ENCODE results near the gene TECTB.

Gene TECTB

DNA sequence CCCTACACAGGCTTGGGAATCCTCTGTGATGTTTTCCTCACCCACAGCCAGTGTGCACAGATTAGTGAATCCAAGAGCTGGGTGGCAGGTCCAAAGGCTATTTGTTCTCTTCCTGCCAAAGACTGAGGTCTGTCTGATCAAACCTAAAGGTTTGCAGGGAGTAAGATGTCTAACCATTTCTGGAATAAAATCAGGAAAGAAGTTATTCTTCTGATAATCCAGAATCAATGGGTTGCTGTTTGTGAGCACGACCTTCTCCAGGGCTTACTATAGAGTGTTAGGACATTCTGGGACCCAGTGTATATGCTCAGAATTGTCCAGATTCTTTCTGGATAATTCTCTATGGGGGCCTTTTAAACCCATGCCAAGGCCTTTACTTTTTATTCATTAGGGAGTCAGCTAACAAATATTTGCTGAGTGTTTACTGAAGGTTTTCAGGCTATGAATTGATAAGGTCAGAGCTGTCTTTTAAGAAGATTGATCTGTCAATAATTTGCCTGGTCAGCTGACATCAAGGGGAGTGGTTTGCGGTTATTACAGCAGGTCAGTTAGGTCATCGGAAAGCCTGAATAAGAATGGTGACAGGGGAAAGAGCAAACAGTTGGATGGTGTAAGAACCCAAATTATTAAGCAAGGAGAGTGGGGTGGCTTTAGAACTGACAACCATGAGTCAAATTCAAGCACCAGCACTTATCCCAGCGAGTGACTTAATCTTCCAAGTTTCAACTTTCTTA, 7.5 kb upstream of the TECTB start:
- DNase-seq = no peak

DNA sequence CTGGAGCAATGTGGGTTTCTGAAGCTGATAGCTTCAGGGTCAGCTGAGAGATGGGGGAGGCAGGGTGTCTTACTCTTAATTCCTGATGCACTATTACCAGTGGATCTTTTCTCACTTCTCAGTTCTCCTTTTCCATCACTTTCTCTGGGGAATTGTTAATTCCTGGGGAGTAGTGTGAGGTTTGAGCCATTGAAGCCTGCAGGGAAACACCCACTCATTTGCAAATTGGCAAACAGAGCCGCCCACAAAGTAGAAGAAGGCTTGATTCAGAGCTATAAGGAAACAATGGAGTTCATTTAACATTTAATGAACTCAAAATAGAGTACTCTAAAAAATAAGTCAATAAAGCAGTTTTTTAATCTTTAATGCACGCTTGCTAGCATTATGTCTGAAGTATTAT, 4.3 kb upstream of the TECTB start:
- no peak for DNase-seq

GRCh38 chr10:112279433-112279832, 3.8 kb upstream of the TECTB start:
- DNase-seq = no peak

GRCh38 chr10:112280205-112280921, 2.8 kb upstream of the TECTB start:
- DNase-seq = no peak

- DNase-seq = no peak
These were observed 1.1 kb upstream of the TECTB start for GRCh38 chr10:112282086-112282485.

DNA sequence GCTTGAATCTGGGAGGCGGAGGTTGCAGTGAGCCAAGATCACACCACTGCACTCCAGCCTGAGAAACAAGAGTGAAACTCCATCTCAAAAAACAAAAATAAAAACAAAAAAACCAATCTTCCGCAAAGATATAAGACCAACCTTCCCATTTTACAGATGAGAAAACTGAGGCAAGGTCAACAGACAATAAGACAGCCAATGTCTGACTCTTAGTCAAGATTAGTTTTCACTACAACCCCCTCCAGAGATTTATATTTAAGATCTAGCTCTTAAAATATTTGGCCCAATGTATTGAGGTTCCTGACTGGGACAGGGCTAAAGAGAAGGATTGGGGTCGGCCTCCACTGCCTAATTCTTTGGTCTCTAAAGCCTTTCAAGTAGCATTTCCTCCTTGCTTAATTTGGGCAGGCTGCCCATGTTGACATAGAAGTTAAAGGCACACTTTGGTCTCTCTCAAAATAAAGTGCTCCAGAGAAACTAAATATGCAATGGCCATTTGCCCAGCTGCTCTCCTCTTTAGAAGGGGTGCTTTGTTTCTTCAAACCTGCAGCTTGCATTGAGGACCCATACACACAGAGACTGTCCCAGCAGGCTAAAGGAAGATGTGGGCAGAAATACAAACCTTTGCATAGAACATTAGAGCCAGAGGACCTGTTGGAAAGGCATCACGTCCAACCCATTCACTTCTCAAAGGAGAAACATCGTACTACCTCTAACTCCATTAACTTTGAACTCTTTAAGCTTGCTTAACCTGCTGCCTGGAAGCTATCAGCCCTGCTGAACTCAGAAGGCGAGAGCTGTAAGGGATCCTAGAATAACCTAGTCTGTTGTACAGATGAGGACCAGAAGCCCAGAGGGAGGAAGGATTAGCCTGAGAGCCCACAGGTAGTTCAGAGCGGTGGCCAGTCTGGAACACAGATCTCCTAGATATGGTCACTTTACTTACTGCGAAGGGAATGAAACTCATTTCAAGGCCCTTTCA, 3.9 kb downstream of the TECTB start:
- DNase-seq = no peak

DNA sequence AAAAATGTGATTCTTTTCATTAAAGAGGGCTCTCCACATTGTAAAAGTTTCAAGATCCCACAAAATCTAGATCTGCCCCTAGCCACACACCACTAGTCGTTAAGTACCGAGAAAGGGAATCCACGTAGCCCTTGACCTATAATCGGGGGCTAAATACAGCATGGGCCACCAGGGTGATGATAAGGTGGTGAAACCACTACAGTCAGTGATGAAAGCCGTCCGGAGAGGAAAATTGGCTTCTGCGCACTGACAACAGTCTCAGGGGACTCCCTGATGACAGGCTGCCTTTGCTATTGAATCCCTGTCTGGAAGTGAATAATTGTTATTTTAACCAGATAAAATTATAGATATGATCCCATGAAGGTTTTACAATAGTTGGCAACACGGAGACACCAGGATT, 4.6 kb downstream of the TECTB start:
- DNase-seq = no peak

- no peak for DNase-seq
These were observed 5.3 kb downstream of the TECTB start for GRCh38 chr10:112288486-112288885.

DNA sequence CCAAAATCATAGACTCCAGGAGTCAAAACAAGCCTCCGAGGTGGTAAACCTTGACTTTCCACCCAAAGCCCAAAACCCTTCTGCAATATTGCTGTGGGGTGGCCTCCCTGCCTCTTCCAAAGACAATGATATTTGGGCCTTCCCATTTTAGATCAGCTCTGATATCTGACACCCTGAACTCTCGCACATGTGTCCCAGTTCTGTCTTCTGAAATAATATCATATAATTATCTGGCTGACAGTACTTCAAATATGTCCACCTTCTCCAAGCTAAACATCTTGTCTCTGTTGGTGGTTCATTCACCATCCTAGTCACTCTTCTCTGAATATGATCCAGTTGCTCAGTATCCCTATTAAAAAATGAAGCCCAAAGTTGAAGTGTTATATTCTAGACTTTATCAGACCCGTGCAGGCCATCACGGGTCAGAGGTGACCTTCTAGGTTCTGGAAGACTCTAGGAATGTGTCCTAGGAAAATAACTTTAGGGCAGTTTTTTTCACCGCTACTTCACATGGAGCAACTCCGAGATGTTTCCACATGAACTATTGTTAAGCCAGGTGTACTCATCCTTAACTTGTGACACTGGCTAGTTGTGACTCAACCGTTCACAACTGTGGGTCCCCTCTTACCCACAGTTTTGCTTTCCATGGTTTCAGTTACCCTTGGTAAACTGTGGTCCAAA, 6.3 kb downstream of the TECTB start:
- no peak for DNase-seq

DNA sequence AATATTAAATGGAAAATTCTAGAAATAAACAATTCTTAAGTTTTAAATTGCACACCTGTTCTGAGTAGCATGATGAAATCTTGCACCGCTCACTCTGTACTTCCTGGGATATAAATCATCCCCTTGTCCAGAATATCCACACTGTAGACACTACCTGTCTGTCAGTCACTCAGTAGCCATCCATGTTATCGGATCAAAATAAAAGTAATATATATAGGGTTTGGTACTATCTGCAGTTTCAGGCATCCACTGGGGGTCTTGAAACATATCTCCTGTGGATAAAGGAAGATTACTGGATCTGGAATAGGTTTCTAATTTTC, 6.8 kb downstream of the TECTB start:
- no peak for DNase-seq

DNA sequence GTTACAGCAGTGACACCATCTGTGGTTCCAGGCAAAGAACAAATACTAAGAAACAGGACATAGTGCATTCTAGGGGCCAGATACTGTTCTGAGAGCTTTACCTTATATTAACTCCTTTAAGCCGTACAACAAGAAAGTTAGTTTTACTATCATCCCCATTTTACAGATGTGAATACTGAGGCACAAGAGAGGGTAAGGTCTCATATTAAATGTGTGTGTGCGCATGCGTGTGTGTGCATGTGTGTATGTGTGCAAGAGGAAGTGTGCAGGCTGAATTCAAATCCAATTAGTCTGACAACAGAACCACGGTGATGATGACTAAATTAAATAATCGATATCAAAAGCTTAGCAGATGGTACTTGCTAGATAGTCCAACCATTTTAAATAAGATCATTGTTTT, 11.0 kb downstream of the TECTB start:
- no peak for DNase-seq

DNA sequence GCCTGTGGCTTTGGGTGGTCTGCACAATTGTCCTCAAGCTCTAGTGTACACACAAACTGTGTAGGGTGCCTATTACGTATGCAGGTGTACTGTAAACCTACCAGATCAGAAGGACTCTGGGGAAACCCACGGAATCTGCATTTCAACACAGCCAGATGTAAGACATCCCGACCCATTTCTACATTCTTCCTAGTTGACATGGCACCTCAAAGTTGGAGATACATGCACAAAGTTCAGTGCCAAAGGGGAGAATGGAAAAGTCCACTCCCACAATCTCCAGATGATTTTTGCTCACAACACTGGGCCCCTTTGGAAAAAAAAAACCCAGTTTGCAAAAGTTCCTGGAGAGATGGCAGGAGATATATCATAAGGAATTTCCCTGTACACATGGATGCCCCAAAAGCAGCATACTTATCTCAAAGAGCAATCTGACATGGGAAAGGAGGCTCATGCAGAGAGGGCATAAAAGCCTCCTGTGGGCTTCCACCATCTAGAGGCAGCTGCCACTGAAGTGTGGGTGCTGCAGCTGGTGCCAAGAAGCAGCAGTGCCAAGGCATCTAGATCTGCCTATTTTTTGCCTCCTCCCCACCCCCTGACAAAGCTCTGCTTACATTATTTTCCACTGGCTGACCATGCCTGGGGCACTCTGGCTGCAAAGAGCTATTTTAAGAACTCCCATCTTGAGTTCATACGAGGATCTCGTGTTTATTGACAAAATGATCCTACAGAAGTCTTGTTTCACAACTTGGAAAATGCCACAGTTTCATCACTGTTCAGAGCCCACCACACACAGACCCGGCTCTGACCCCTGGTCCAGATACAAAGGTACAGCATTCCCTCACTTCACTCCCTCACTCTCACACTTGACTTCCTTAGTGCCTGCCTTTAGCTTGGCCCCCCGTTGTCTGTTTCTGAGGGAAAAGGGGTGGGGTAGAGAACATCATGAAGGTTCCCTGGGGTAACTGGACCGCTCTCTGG, 12.9 kb downstream of the TECTB start:
- no peak for DNase-seq

GRCh38 chr10:112296908-112297331, 13.7 kb downstream of the TECTB start:
- no peak for DNase-seq

DNA sequence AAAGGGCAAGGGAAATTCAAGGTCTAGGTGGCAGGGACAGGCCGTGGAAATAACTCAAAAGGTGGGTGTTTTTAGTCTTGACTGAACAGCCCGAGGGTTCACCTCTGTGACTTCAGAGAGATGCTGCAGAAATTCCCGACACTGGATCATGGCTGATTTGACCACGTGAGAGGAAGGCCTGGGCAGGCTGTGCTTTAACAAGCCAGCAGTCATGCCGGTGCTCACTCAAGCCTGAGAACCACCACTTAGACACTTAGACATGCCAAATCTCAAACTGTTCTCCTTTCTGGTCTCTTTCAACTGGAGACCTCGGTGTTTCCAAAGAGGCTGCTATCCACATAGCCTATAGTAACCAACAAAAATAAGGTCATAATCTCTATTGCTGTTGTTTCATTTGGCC, 15.4 kb downstream of the TECTB start:
- no peak for DNase-seq

- no peak for DNase-seq
These were observed 16.3 kb downstream of the TECTB start for GRCh38 chr10:112299456-112299855.

GRCh38 chr10:112302335-112302734, 19.1 kb downstream of the TECTB start:
- DNase-seq = no peak

DNA sequence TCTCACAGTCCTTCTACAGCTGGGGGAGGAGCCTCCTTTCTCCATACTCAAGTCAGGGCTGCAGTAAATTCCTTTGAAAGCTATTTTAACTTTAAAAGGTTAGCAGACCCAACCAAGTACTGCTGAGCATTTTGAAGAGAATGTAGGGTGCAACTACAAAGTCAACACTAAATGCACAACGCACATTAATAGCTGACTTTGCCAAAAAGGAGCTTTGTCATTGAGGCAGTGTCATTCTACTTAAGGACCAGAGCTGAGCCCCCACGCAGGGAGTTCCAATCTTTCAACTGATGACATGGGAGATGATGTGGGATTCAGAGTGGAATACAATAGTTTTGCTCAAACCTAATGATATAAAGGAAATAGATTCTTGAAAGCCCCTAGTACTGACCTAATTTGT, 20.3 kb downstream of the TECTB start:
- no peak for DNase-seq

DNA sequence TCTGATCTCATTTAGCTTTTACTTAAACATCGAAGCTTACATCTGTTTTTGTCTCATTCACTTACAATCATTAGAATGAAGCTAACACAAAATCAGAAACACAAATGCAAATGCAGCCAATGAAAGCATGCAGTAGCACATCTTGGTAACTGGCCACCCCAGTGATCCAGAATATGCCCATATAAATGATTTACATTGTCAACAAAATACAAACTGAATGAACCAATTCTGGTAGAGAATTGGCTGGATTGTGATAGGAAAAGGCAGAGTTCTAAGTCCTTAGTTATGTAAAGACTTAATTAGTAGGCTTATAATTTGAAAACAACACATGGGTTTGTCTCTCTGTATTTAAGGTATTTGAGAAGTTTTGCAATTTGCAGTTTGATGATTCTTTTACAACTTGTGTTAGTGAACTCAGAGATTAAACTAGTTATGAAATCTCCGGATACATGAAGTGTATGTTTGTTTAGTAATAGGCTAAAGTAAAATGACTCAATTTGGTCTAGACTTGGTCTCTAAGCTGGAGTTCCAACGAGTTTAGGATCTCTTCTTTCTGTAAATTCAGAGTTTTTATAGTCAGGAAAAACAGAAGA, 21.2 kb downstream of the TECTB start:
- DNase-seq = no peak

DNA sequence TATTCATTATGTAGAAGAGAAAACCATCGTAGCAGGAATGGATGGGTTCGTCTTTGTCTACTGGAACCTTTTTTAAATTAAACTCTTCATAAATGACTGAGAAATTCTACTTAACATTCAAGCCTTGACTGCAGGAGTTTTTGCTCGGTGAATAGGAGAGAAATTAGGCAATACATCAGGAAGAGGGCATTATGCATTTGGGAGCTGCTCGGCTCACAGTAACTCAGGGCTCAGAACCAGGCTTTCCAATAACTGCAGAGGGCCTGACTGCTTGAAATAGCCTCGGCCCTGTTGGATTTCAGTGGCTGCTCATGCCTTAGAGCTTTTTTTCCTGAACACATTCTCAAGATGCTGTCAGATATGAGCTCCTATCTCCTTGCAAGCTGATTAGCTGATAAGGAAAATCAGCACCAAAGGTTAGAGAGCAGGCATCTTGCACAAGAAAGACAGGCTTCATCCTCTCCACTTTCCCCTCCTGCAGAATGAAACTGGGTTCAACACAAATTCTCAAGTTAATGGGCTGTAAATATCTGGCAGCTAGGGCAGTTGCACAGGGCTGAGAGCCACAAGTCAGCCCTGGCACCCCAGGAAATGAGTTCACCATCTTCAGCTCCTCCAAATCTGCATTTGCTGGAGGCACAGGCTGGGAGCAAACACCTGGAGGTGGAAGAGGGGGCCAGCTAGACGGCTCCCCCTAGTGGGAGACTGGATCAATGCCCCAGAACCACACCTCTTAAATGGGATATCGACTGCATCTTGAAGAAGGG, 24.3 kb downstream of the TECTB start:
- DNase-seq = peak; percentile 19

DNA sequence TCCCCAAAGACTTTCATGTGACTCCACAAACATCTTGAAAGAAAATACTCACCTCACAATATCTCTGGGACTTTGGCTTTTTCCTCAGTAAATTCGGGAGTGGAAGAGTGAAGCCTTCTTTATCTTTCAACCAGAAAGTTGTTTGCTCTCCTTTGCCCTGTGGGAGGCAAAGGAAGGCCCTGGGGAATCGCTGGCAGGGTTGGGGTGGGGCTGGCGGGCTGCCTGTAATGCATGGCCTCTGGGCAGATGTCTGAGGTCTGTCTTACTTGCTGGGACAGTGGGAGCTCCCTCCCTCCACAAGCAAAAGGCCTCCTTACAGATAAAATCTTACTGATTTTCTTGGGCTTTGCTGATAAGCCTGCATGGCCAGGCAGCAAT, 24.9 kb downstream of the TECTB start:
- no peak for DNase-seq

GRCh38 chr10:112311481-112311880, 28.3 kb downstream of the TECTB start:
- no peak for DNase-seq
